ENCODE data around the gene DLG1.

GRCh38 chr3:197234947-197235914, 63.2 kb downstream of the DLG1 start:
- TF ChIP-seq ELK1 (IDR thresholded peaks at IDR 0.05; ENCODE audit: borderline replicate concordance, low read depth, low read length) = no peak
- no peak for TF ChIP-seq CTCF (conservative IDR thresholded peaks at IDR 0.05; ENCODE audit: low read depth, low read length)

Measured in IMR-90 (cell line).